Tibial nerve (tissue), 4 donors: ENCODE measurements around the gene BAG1. TPM values are rescaled to one million over a fixed set of nuclear protein-coding genes. Genes with fewer than 3 reads are reported as not detected.

ENCODE experiments used
- DNase-seq, 2 donors: peaks; one replicate each; pipeline ENCODE4 v3.0.0-alpha.2; 2019; ENCODE audit warnings: low spot score in 2 of 2
- H3K27ac ChIP-seq, 4 donors: fragments of 200-600 bp; sonication (generic) in 3 of 4; one replicate each; pipeline ENCODE4 v1.5.1; 2017 to 2019; ENCODE audit warnings: mild to moderate bottlenecking in 1 of 4
- H3K27me3 ChIP-seq, 2 donors: fragments of 200-600 bp; sonication (generic) in 1 of 2; one replicate each; pipeline versions ENCODE4 v1.5.1 to v1.6.0; 2017 to 2019
- H3K36me3 ChIP-seq, 3 donors: fragments of 200-600 bp; sonication (generic); one replicate each; pipeline ENCODE4 v1.5.1; 2018 to 2019
- H3K4me1 ChIP-seq, 4 donors: fragments of 200-600 bp; sonication (generic) in 3 of 4; one replicate each; pipeline ENCODE4 v1.5.1; 2017 to 2019
- H3K4me3 ChIP-seq, 4 donors: fragments of 200-600 bp; sonication (generic) in 3 of 4; one replicate each; pipeline ENCODE4 v1.5.1; 2017 to 2019; ENCODE audit warnings: mild to moderate bottlenecking in 1 of 4, moderate library complexity in 1 of 4
- H3K9me3 ChIP-seq, 4 donors: fragments of 200-600 bp; sonication (generic) in 3 of 4; one replicate each; pipeline ENCODE4 v1.5.1; 2017 to 2019
- CTCF ChIP-seq, 5 experiments: fragments of 200-600 bp in 3 of 5; fragments of 450-650 bp in 2 of 5; sonication (generic) in 3 of 5; IDR thresholded peaks; one replicate each; pipeline ENCODE4 v1.5.1; 2016 to 2019; ENCODE audit warnings: antibody characterized with exemption in 5 of 5, mild to moderate bottlenecking in 3 of 5, moderate library complexity in 2 of 5
- EP300 ChIP-seq, 2 donors: sonication (generic); formaldehyde crosslinking; IDR thresholded peaks; one replicate each; pipeline ENCODE4 v1.6.1; 2017; ENCODE audit warnings: antibody characterized with exemption in 2 of 2, mild to moderate bottlenecking in 1 of 2
- POLR2A ChIP-seq, 2 donors: fragments of 450-650 bp; IDR thresholded peaks; one replicate each; pipeline ENCODE4 v1.6.1; 2017; ENCODE audit warnings: antibody characterized with exemption in 2 of 2, mild to moderate bottlenecking in 2 of 2, moderate library complexity in 2 of 2
- WGBS, 2 donors: methylation state at CpG; one replicate each; pipeline ENCODE4 v1.1.5; 2018; 5-methylcytosine and 5-hydroxymethylcytosine counted together
- total RNA-seq, 4 donors: library from RNA; depleted of rRNA; stranded (reverse); fragments of >200 nt; gene quantifications; one replicate each; pipeline ENCODE4 v1.1.0, GENCODE V29; 2016

Gene BAG1
- total RNA-seq, 4 donors from 2014 or later = 108 to 134 (median 123) TPM

GRCh38 chr9:33211695-33212393 is 52.7 kb downstream of the BAG1 start:
- WGBS, 2 donors = 41 to 50% methylated on average over 3 of the region's 3 CpGs
- H3K27ac ChIP-seq = no peak overlapping the region
- H3K36me3 ChIP-seq = no peaks in the 10 kb centered on the region
- no peaks in the 10 kb centered on the region for H3K27me3 ChIP-seq
- H3K4me3 ChIP-seq = no peak overlapping the region
- no peak for DNase-seq
- no peaks in the 10 kb centered on the region for H3K9me3 ChIP-seq
- H3K4me1 ChIP-seq = no peaks in the 10 kb centered on the region
- TF ChIP-seq CTCF (IDR thresholded peaks at IDR 0.05) (no peak), POLR2A (IDR thresholded peaks at IDR 0.05) (no peak), EP300 (IDR thresholded peaks at IDR 0.05) (no peak)

GRCh38 chr9:33210006-33210715 is 54.3 kb downstream of the BAG1 start:
- H3K4me1 ChIP-seq = no peaks in the 10 kb centered on the region
- H3K9me3 ChIP-seq = no peaks in the 10 kb centered on the region
- DNase-seq = no peak
- no peak for TF ChIP-seq CTCF (IDR thresholded peaks at IDR 0.05)
- TF ChIP-seq POLR2A (IDR thresholded peaks at IDR 0.05) = no peak
- no peak for TF ChIP-seq EP300 (IDR thresholded peaks at IDR 0.05)
- WGBS, 2 donors = 91 to 92% methylated on average over 4 of the region's 4 CpGs
- H3K27ac ChIP-seq = no peak overlapping the region
- H3K36me3 ChIP-seq = no peaks in the 10 kb centered on the region
- no peaks in the 10 kb centered on the region for H3K27me3 ChIP-seq
- no peak overlapping the region for H3K4me3 ChIP-seq

- H3K36me3 ChIP-seq = no peaks in the 10 kb centered on the region
- WGBS, 2 donors = 84 to 87% methylated on average over 1 of the region's 1 CpG
- H3K27me3 ChIP-seq = no peaks in the 10 kb centered on the region
- H3K4me1 ChIP-seq = no peaks in the 10 kb centered on the region
- TF ChIP-seq CTCF (IDR thresholded peaks at IDR 0.05) (no peak), POLR2A (IDR thresholded peaks at IDR 0.05) (no peak), EP300 (IDR thresholded peaks at IDR 0.05) (no peak)
- no peak overlapping the region for H3K27ac ChIP-seq
- H3K4me3 ChIP-seq = no peak overlapping the region
- no peak for DNase-seq
- H3K9me3 ChIP-seq = no peaks in the 10 kb centered on the region
These were observed 55.1 kb downstream of the BAG1 start for GRCh38 chr9:33209394-33209793.

GRCh38 chr9:33202552-33203201 is 61.8 kb downstream of the BAG1 start:
- Histone ChIP-seq H3K4me3 (peak overlapping the region in 1 of 4 donors; percentile 8), H3K27me3 (no peaks in the 10 kb centered on the region), H3K36me3 (no peaks in the 10 kb centered on the region), H3K27ac (peak overlapping the region in 1 of 4 donors; percentile 57), H3K4me1 (peaks cover 0 to 23% (median 3%) of the 10 kb centered on the region in 4 donors), H3K9me3 (no peaks in the 10 kb centered on the region)
- TF ChIP-seq EP300 (IDR thresholded peaks at IDR 0.05) (peak in 1 of 2 donors; percentile 77), CTCF (IDR thresholded peaks at IDR 0.05) (no peak), POLR2A (IDR thresholded peaks at IDR 0.05) (peak in 1 of 2 donors; percentile 14)
- 37 to 40% methylated on average over 11 of the region's 11 CpGs for WGBS, 2 donors
- DNase-seq = peak; percentile 41 to 59

Other genes starting within 250 kb of the BAG1 start
- gene DNAJA1, start 239.4 kb downstream of the BAG1 start, total RNA-seq = 10 to 100 TPM; 58.1 to 81.6 (median 72.3) TPM
- gene SMU1, start 188.0 kb downstream of the BAG1 start, total RNA-seq = 10 to 100 TPM; 15.1 to 19.9 (median 16.8) TPM
- 10 to 100 TPM; 51.6 to 74.4 (median 65.3) TPM for gene B4GALT1, start 97.4 kb downstream of the BAG1 start, total RNA-seq
- not detected for gene SPINK4, start 24.5 kb downstream of the BAG1 start, total RNA-seq
- gene CHMP5, start 341 bp upstream of the BAG1 start, total RNA-seq = 10 to 100 TPM; 56.1 to 67.4 (median 59.3) TPM
- gene NFX1, start 25.8 kb upstream of the BAG1 start, total RNA-seq = 10 to 100 TPM; 35.2 to 45.9 (median 40.5) TPM
- gene AQP7, start 137.9 kb upstream of the BAG1 start, total RNA-seq = 10 to 100 TPM; 14.1 to 51.6 (median 31.0) TPM
- 100 to 1,000 TPM in 2 of 4 donors, 10 to 100 TPM in 2; 41.1 to 200 (median 96.8) TPM for gene AQP3, start 182.9 kb upstream of the BAG1 start, total RNA-seq
- 10 to 100 TPM; 25.7 to 37.2 (median 27.9) TPM for gene NOL6, start 209.2 kb upstream of the BAG1 start, total RNA-seq